Parathyroid adenoma (tissue), 2 donors: Measurements from ENCODE around the gene RHOBTB3.

ENCODE experiments used
- H2AFZ ChIP-seq: fragments of 300-600 bp; sonication (generic); one replicate; pipeline ENCODE4 v1.7.0; 2017; ENCODE audit warnings: antibody characterized with exemption, mild to moderate bottlenecking
- H3K27ac ChIP-seq: fragments of 300-600 bp; sonication (generic); one replicate; pipeline ENCODE4 v1.7.0; 2017
- H3K27me3 ChIP-seq: fragments of 300-600 bp; sonication (generic); one replicate; pipeline ENCODE4 v1.7.0; 2017; ENCODE audit warnings: low read length; ENCODE audit not compliant: control insufficient read depth, insufficient read depth
- H3K36me3 ChIP-seq: fragments of 300-600 bp; sonication (generic); one replicate; pipeline ENCODE4 v1.7.0; 2017; ENCODE audit warnings: low read length; ENCODE audit not compliant: control insufficient read depth, insufficient read depth
- H3K4me1 ChIP-seq: fragments of 300-600 bp; sonication (generic); one replicate; pipeline ENCODE4 v1.7.0; 2017; ENCODE audit warnings: control low read depth
- H3K4me2 ChIP-seq: fragments of 300-600 bp; sonication (generic); one replicate; pipeline ENCODE4 v1.7.0; 2017; ENCODE audit warnings: low read length
- H3K4me3 ChIP-seq: fragments of 300-600 bp; sonication (generic); one replicate; pipeline ENCODE4 v1.7.0; 2017; ENCODE audit warnings: low read depth, low read length
- H3K79me2 ChIP-seq: fragments of 300-600 bp; sonication (generic); one replicate; pipeline ENCODE4 v1.7.0; 2017; ENCODE audit warnings: control low read depth
- H3K9ac ChIP-seq: fragments of 300-600 bp; sonication (generic); one replicate; pipeline ENCODE4 v1.7.0; 2017; ENCODE audit warnings: mild to moderate bottlenecking
- H3K9me3 ChIP-seq: fragments of 300-600 bp; sonication (generic); one replicate; pipeline ENCODE4 v1.7.0; 2017; ENCODE audit warnings: low read length; ENCODE audit not compliant: control insufficient read depth
- TF ChIP-seq, protein P1 (sequence below): fragments of 300-600 bp; sonication (generic); IDR thresholded peaks from one replicate; pipeline ENCODE4 v1.7.0; 2017; ENCODE audit warnings: antibody characterized with exemption, mild to moderate bottlenecking
- donor health status: primary hyperparathyroidism.

RHOBTB3 gene

GRCh38 chr5:95822542-95823181, 91.5 kb downstream of the RHOBTB3 start, which contains the start of gene GLRX:
GLRX (minus strand) TSS chr5:95822726; CDS start chr5:95822662, 64 bp downstream.
- H3K36me3 ChIP-seq, result no peaks in the 10 kb centered on the region
- H2AFZ ChIP-seq, result peak within 1 kb of the TSS; percentile 82
- peak within 1 kb of the TSS; percentile 9 for H3K9ac ChIP-seq
- peak within 1 kb of the TSS; percentile 98 for H3K4me3 ChIP-seq
- no peaks in the 10 kb centered on the region for H3K27me3 ChIP-seq
- H3K4me1 ChIP-seq, result peaks cover 35% of the 10 kb centered on the region
- no peaks in the 10 kb centered on the region for H3K9me3 ChIP-seq
- peak within 1 kb of the TSS; percentile 71 for H3K27ac ChIP-seq
- peak within 1 kb of the TSS; percentile 92 for H3K4me2 ChIP-seq
- H3K79me2 ChIP-seq, result peaks cover 14% of the 10 kb centered on the region
- TF ChIP-seq, protein P1, sequence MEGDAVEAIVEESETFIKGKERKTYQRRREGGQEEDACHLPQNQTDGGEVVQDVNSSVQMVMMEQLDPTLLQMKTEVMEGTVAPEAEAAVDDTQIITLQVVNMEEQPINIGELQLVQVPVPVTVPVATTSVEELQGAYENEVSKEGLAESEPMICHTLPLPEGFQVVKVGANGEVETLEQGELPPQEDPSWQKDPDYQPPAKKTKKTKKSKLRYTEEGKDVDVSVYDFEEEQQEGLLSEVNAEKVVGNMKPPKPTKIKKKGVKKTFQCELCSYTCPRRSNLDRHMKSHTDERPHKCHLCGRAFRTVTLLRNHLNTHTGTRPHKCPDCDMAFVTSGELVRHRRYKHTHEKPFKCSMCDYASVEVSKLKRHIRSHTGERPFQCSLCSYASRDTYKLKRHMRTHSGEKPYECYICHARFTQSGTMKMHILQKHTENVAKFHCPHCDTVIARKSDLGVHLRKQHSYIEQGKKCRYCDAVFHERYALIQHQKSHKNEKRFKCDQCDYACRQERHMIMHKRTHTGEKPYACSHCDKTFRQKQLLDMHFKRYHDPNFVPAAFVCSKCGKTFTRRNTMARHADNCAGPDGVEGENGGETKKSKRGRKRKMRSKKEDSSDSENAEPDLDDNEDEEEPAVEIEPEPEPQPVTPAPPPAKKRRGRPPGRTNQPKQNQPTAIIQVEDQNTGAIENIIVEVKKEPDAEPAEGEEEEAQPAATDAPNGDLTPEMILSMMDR, result no peak

GRCh38 chr5:95823218-95823737, 92.1 kb downstream of the RHOBTB3 start:
- peak overlapping the region; percentile 98 for H3K4me3 ChIP-seq
- peaks cover 11% of the 10 kb centered on the region for H3K79me2 ChIP-seq
- no peaks in the 10 kb centered on the region for H3K9me3 ChIP-seq
- H3K9ac ChIP-seq, result no peak overlapping the region
- peak overlapping the region; percentile 71 for H3K27ac ChIP-seq
- H2AFZ ChIP-seq, result peak overlapping the region; percentile 82
- H3K36me3 ChIP-seq, result no peaks in the 10 kb centered on the region
- peaks cover 29% of the 10 kb centered on the region for H3K4me1 ChIP-seq
- TF ChIP-seq, protein P1, result no peak
- H3K27me3 ChIP-seq, result no peaks in the 10 kb centered on the region
- H3K4me2 ChIP-seq, result peak overlapping the region; percentile 92

GRCh38 chr5:95823738-95824609, 92.8 kb downstream of the RHOBTB3 start:
- peak overlapping the region; percentile 19 for H3K4me2 ChIP-seq
- no peaks in the 10 kb centered on the region for H3K9me3 ChIP-seq
- H3K9ac ChIP-seq, result no peak overlapping the region
- H3K4me3 ChIP-seq, result peak overlapping the region; percentile 98
- TF ChIP-seq, protein P1, result no peak
- H2AFZ ChIP-seq, result peak overlapping the region; percentile 82
- no peaks in the 10 kb centered on the region for H3K27me3 ChIP-seq
- H3K27ac ChIP-seq, result peak overlapping the region; percentile 71
- H3K4me1 ChIP-seq, result peaks cover 24% of the 10 kb centered on the region
- no peaks in the 10 kb centered on the region for H3K36me3 ChIP-seq
- peaks cover 6% of the 10 kb centered on the region for H3K79me2 ChIP-seq

DNA sequence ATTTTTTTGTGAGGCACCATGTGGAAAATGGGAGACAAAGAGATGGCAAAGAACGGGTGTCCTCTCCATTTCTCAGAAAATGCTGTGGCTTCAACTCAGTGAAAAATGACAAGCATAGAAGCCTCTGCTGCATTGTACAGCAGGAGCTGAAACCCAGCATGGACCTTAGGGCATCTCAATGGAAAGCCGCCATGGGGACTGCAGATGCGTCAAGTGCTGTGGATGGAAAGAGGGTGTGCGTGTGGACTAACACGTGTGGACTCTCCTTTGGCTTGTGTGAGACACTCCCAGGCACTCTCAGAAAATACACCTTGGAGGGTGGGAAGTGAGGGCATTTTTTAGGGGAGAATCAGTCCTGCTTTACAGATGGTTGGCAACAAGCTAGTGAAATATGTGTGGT, 93.6 kb downstream of the RHOBTB3 start:
- TF ChIP-seq, protein P1, result no peak
- Histone ChIP-seq H3K36me3 (no peaks in the 10 kb centered on the region), H2AFZ (peak overlapping the region; percentile 82), H3K9ac (no peak overlapping the region), H3K79me2 (peaks cover 4% of the 10 kb centered on the region), H3K4me1 (peaks cover 24% of the 10 kb centered on the region), H3K4me2 (no peak overlapping the region), H3K27me3 (no peaks in the 10 kb centered on the region), H3K9me3 (no peaks in the 10 kb centered on the region), H3K27ac (peak overlapping the region; percentile 71), H3K4me3 (no peak overlapping the region)
